ENCODE measurements around the gene GRAMD2B.
"Not testable (repeated sequence)": the region's sequence is repeated elsewhere in the genome, so short reads cannot be mapped to it uniquely, and the experiment has no call there.

Gene GRAMD2B

GRCh38 chr5:126462239-126463014, 39.2 kb downstream of the GRAMD2B start:
- ATAC-seq (replicated peaks) (no peak), DNase-seq (no peak)
- no peaks in the 10 kb centered on the region for H3K9me3 Mint-ChIP-seq
- H3K36me3 Mint-ChIP-seq (ENCODE audit: insufficient read depth), result peaks cover 6% of the 10 kb centered on the region
- peaks cover 6 to 11% of the 10 kb centered on the region in 2 donors for H3K4me1 Mint-ChIP-seq (ENCODE audit: low read depth in 2 of 2)
- H3K4me3 Mint-ChIP-seq, result no peak overlapping the region
- no peaks in the 10 kb centered on the region for H3K27me3 Mint-ChIP-seq
- H3K27ac Mint-ChIP-seq, result peak overlapping the region in 1 of 2 donors; percentile 59

GRCh38 chr5:126464016-126464415, 40.8 kb downstream of the GRAMD2B start:
- no peak for DNase-seq
- Mint-ChIP-seq H3K4me3 (no peak overlapping the region), H3K36me3 (ENCODE audit: insufficient read depth) (peaks cover 16% of the 10 kb centered on the region), H3K9me3 (no peaks in the 10 kb centered on the region), H3K27me3 (no peaks in the 10 kb centered on the region), H3K27ac (peak overlapping the region; percentile 4 to 39), H3K4me1 (ENCODE audit: low read depth in 2 of 2) (peaks cover 6 to 11% of the 10 kb centered on the region in 2 donors)
- peak; percentile 42 for ATAC-seq (replicated peaks)

- Mint-ChIP-seq H3K9me3 (no peaks in the 10 kb centered on the region), H3K4me1 (ENCODE audit: low read depth in 2 of 2) (peaks cover 6 to 11% of the 10 kb centered on the region in 2 donors), H3K36me3 (ENCODE audit: insufficient read depth) (peaks cover 16% of the 10 kb centered on the region), H3K4me3 (no peak overlapping the region), H3K27ac (peak overlapping the region in 1 of 2 donors; percentile 35), H3K27me3 (no peaks in the 10 kb centered on the region)
- ATAC-seq (replicated peaks) (no peak), DNase-seq (no peak)
These were observed 41.8 kb downstream of the GRAMD2B start for GRCh38 chr5:126464959-126465358.

GRCh38 chr5:126468091-126468490, 44.9 kb downstream of the GRAMD2B start:
- H3K9me3 Mint-ChIP-seq, result no peaks in the 10 kb centered on the region
- H3K27me3 Mint-ChIP-seq, result no peaks in the 10 kb centered on the region
- H3K4me1 Mint-ChIP-seq (ENCODE audit: low read depth in 2 of 2), result peaks cover 6% of the 10 kb centered on the region in 2 donors
- no peak overlapping the region for H3K4me3 Mint-ChIP-seq
- DNase-seq (no peak), ATAC-seq (replicated peaks) (no peak)
- H3K27ac Mint-ChIP-seq, result no peak overlapping the region
- peaks cover 13% of the 10 kb centered on the region for H3K36me3 Mint-ChIP-seq (ENCODE audit: insufficient read depth)

GRCh38 chr5:126469536-126470316, 46.5 kb downstream of the GRAMD2B start:
- no peak for ATAC-seq (replicated peaks)
- H3K27ac Mint-ChIP-seq, result no peak overlapping the region
- peaks cover 13% of the 10 kb centered on the region for H3K36me3 Mint-ChIP-seq (ENCODE audit: insufficient read depth)
- no peak for DNase-seq
- H3K4me3 Mint-ChIP-seq, result no peak overlapping the region
- H3K4me1 Mint-ChIP-seq (ENCODE audit: low read depth in 2 of 2), result peaks cover 0 to 1% of the 10 kb centered on the region in 2 donors
- H3K9me3 Mint-ChIP-seq, result no peaks in the 10 kb centered on the region
- no peaks in the 10 kb centered on the region for H3K27me3 Mint-ChIP-seq

- not testable (repeated sequence) for DNase-seq; ATAC-seq (replicated peaks); H3K4me3 Mint-ChIP-seq; H3K9me3 Mint-ChIP-seq; H3K27me3 Mint-ChIP-seq; H3K27ac Mint-ChIP-seq; H3K4me1 Mint-ChIP-seq (ENCODE audit: low read depth in 2 of 2)
- H3K36me3 Mint-ChIP-seq (ENCODE audit: insufficient read depth), result peaks cover 13% of the 10 kb centered on the region
These were observed 47.3 kb downstream of the GRAMD2B start for GRCh38 chr5:126470529-126470928.

GRCh38 chr5:126471247-126471646, 48.0 kb downstream of the GRAMD2B start:
- DNase-seq (no peak), ATAC-seq (replicated peaks) (no peak)
- Mint-ChIP-seq H3K27me3 (no peaks in the 10 kb centered on the region), H3K36me3 (ENCODE audit: insufficient read depth) (peaks cover 13% of the 10 kb centered on the region), H3K4me3 (no peak overlapping the region), H3K9me3 (no peaks in the 10 kb centered on the region), H3K27ac (no peak overlapping the region), H3K4me1 (ENCODE audit: low read depth in 2 of 2) (no peaks in the 10 kb centered on the region)

- Mint-ChIP-seq H3K4me1 (ENCODE audit: low read depth in 2 of 2) (no peaks in the 10 kb centered on the region), H3K27me3 (no peaks in the 10 kb centered on the region)
These were observed 48.8 kb downstream of the GRAMD2B start for GRCh38 chr5:126471875-126472537.

GRCh38 chr5:126472538-126472889, 49.3 kb downstream of the GRAMD2B start:
- H3K9me3 Mint-ChIP-seq, result no peaks in the 10 kb centered on the region
- H3K36me3 Mint-ChIP-seq (ENCODE audit: insufficient read depth), result peaks cover 10% of the 10 kb centered on the region
- no peak overlapping the region for H3K4me3 Mint-ChIP-seq
- H3K27ac Mint-ChIP-seq, result no peak overlapping the region
- DNase-seq (no peak), ATAC-seq (replicated peaks) (no peak)
- H3K27me3 Mint-ChIP-seq, result no peaks in the 10 kb centered on the region
- no peaks in the 10 kb centered on the region for H3K4me1 Mint-ChIP-seq (ENCODE audit: low read depth in 2 of 2)

More at GRCh38 chr5:126471875-126472537, 48.8 kb downstream of the GRAMD2B start:
- Mint-ChIP-seq H3K9me3 (no peaks in the 10 kb centered on the region), H3K4me3 (no peak overlapping the region), H3K27ac (no peak overlapping the region), H3K36me3 (ENCODE audit: insufficient read depth) (peaks cover 10% of the 10 kb centered on the region)
- no peak for DNase-seq
- no peak for ATAC-seq (replicated peaks)

GRCh38 chr5:126477294-126478117, 54.3 kb downstream of the GRAMD2B start:
- no peak for DNase-seq
- Mint-ChIP-seq H3K36me3 (ENCODE audit: insufficient read depth) (peaks cover 16% of the 10 kb centered on the region), H3K27ac (peak overlapping the region in 1 of 2 donors; percentile 28), H3K27me3 (no peaks in the 10 kb centered on the region), H3K4me1 (ENCODE audit: low read depth in 2 of 2) (no peaks in the 10 kb centered on the region), H3K4me3 (no peak overlapping the region), H3K9me3 (no peaks in the 10 kb centered on the region)
- no peak for ATAC-seq (replicated peaks)

GRCh38 chr5:126479810-126480209, 56.6 kb downstream of the GRAMD2B start:
- Mint-ChIP-seq H3K27ac (peak overlapping the region in 1 of 2 donors; percentile 7), H3K36me3 (ENCODE audit: insufficient read depth) (peaks cover 25% of the 10 kb centered on the region), H3K9me3 (no peaks in the 10 kb centered on the region), H3K27me3 (no peaks in the 10 kb centered on the region), H3K4me3 (no peak overlapping the region), H3K4me1 (ENCODE audit: low read depth in 2 of 2) (no peaks in the 10 kb centered on the region)
- ATAC-seq (replicated peaks) (no peak), DNase-seq (no peak)

GRCh38 chr5:126480824-126481223, 57.6 kb downstream of the GRAMD2B start:
- Mint-ChIP-seq H3K27ac (peak overlapping the region in 1 of 2 donors; percentile 9), H3K4me1 (ENCODE audit: low read depth in 2 of 2) (no peaks in the 10 kb centered on the region), H3K4me3 (no peak overlapping the region), H3K36me3 (ENCODE audit: insufficient read depth) (peaks cover 35% of the 10 kb centered on the region), H3K27me3 (no peaks in the 10 kb centered on the region), H3K9me3 (no peaks in the 10 kb centered on the region)
- ATAC-seq (replicated peaks), result no peak
- DNase-seq, result no peak

- Mint-ChIP-seq H3K36me3 (ENCODE audit: insufficient read depth) (peaks cover 38% of the 10 kb centered on the region), H3K4me1 (ENCODE audit: low read depth in 2 of 2) (no peaks in the 10 kb centered on the region), H3K27me3 (no peaks in the 10 kb centered on the region), H3K4me3 (no peak overlapping the region), H3K9me3 (no peaks in the 10 kb centered on the region), H3K27ac (peak overlapping the region in 1 of 2 donors; percentile 9)
- no peak for DNase-seq
- no peak for ATAC-seq (replicated peaks)
These were observed 58.0 kb downstream of the GRAMD2B start for GRCh38 chr5:126481243-126481642.

All from effector memory CD8-positive, alpha-beta T cell (primary cell).